Liver (tissue), 9 donors: ENCODE data around the gene CCT6A. TPM values are rescaled to one million over a fixed set of nuclear protein-coding genes. Genes with fewer than 3 reads are reported as not detected.
"Not testable (repeated sequence)": the region's sequence is repeated elsewhere in the genome, so short reads cannot be mapped to it uniquely, and the experiment has no call there.

Source experiments
- DNase-seq: peaks from one replicate; pipeline ENCODE4 v3.0.0-alpha.2; 2017; ENCODE audit warnings: low spot score
- H3K27ac ChIP-seq, 2 donors: one replicate each; pipeline ENCODE4 v1.7.0; 2013; ENCODE audit warnings: inconsistent platforms in 2 of 2, low read length in 2 of 2, control low read depth in 1 of 2, low read depth in 1 of 2, mild to moderate bottlenecking in 1 of 2
- H3K27me3 ChIP-seq, 4 donors: one replicate each; pipeline versions ENCODE4 v1.6.1 to v1.7.0; 2013; ENCODE audit warnings: low read length in 3 of 4, inconsistent platforms in 1 of 4, mild to moderate bottlenecking in 1 of 4, moderate library complexity in 1 of 4; ENCODE audit not compliant: control insufficient read depth in 4 of 4, insufficient read depth in 4 of 4
- H3K36me3 ChIP-seq, 4 donors: one replicate each; pipeline versions ENCODE4 v1.6.1 to v1.7.0; 2013; ENCODE audit warnings: low read length in 3 of 4, mild to moderate bottlenecking in 3 of 4, low read depth in 1 of 4, moderate library complexity in 1 of 4; ENCODE audit not compliant: control insufficient read depth in 4 of 4, insufficient read depth in 3 of 4
- H3K4me1 ChIP-seq, 4 donors: one replicate each; pipeline versions ENCODE4 v1.6.1 to v1.7.0; 2013; ENCODE audit warnings: low read length in 3 of 4, mild to moderate bottlenecking in 3 of 4, moderate library complexity in 1 of 4; ENCODE audit not compliant: control insufficient read depth in 4 of 4, insufficient read depth in 4 of 4
- H3K4me3 ChIP-seq, 3 donors: one replicate each; pipeline versions ENCODE4 v1.6.1 to v1.7.0; 2013; ENCODE audit warnings: low read length in 3 of 3, control low read depth in 1 of 3, low read depth in 1 of 3, mild to moderate bottlenecking in 1 of 3
- H3K9ac ChIP-seq, 2 donors: one replicate each; pipeline ENCODE4 v1.7.0; 2013; ENCODE audit warnings: low read length in 2 of 2, mild to moderate bottlenecking in 2 of 2, moderate library complexity in 2 of 2, control low read depth in 1 of 2, low read depth in 1 of 2
- H3K9me3 ChIP-seq, 4 donors: one replicate each; pipeline versions ENCODE4 v1.6.1 to v1.7.0; 2013; ENCODE audit warnings: low read length in 3 of 4; ENCODE audit not compliant: control insufficient read depth in 4 of 4
- EGR1 ChIP-seq, 2 donors: IDR thresholded peaks; 2 replicates each; pipeline ENCODE4 v1.6.1; 2016 to 2018; ENCODE audit warnings: antibody characterized with exemption in 2 of 2, low read depth in 2 of 2
- FOXA1 ChIP-seq: IDR thresholded peaks from 2 replicates; pipeline ENCODE4 v1.6.1; 2016; ENCODE audit warnings: antibody characterized with exemption
- FOXA2 ChIP-seq: IDR thresholded peaks from 2 replicates; pipeline ENCODE4 v1.6.1; 2016; ENCODE audit warnings: antibody characterized with exemption
- GABPA ChIP-seq, 2 donors: IDR thresholded peaks in 1 of 2; conservative IDR thresholded peaks in 1 of 2; 2 replicates each; pipeline ENCODE4 v1.6.1; 2016; ENCODE audit warnings: antibody characterized with exemption in 2 of 2, mild to moderate bottlenecking in 1 of 2, moderate library complexity in 1 of 2
- HNF4A ChIP-seq, 2 donors: conservative IDR thresholded peaks; 2 replicates each; pipeline ENCODE4 v1.6.1; 2016; ENCODE audit warnings: antibody characterized with exemption in 2 of 2, mild to moderate bottlenecking in 2 of 2
- JUND ChIP-seq, 2 donors: IDR thresholded peaks; 2 replicates each; pipeline ENCODE4 v1.6.1; 2016; ENCODE audit warnings: antibody characterized with exemption in 2 of 2
- NR2F2 ChIP-seq: IDR thresholded peaks from 2 replicates; pipeline ENCODE4 v1.6.1; 2016; ENCODE audit warnings: antibody characterized with exemption
- RAD21 ChIP-seq, 2 donors: IDR thresholded peaks; 2 replicates each; pipeline ENCODE4 v1.6.1; 2016; ENCODE audit warnings: antibody characterized with exemption in 2 of 2, mild to moderate bottlenecking in 2 of 2
- REST ChIP-seq: IDR thresholded peaks from 2 replicates; pipeline ENCODE4 v1.6.1; 2016; ENCODE audit warnings: antibody characterized with exemption, mild to moderate bottlenecking
- RXRA ChIP-seq, 2 donors: IDR thresholded peaks; 2 replicates each; pipeline ENCODE4 v1.6.1; 2017 to 2018; ENCODE audit warnings: antibody characterized with exemption in 2 of 2, mild to moderate bottlenecking in 1 of 2
- SP1 ChIP-seq: IDR thresholded peaks from 2 replicates; pipeline ENCODE4 v1.6.1; 2018; ENCODE audit warnings: antibody characterized with exemption, mild to moderate bottlenecking
- TAF1 ChIP-seq: conservative IDR thresholded peaks from 2 replicates; pipeline ENCODE4 v1.6.1; 2016; ENCODE audit warnings: antibody characterized with exemption, mild to moderate bottlenecking
- YY1 ChIP-seq: IDR thresholded peaks from 2 replicates; pipeline ENCODE4 v1.6.1; 2016; ENCODE audit warnings: antibody characterized with exemption, mild to moderate bottlenecking
- WGBS: extraction: QIAGEN DNeasy Blood & Tissue Kit; methylation state at CpG from one replicate; pipeline ENCODE4 v1.1.7; 2013; 5-methylcytosine and 5-hydroxymethylcytosine counted together
- polyA plus RNA-seq, 2 donors: library from polyadenylated mRNA; stranded (reverse) in 1 of 2; unstranded in 1 of 2; fragments of 200-250 nt in 1 of 2; fragments of >200 nt in 1 of 2; fragmentation: Nextera tagmentation in 1 of 2; extraction: Ambion mirVana in 1 of 2; gene quantifications; one replicate each; pipeline versions ENCODE4 v1.2.1 to v1.2.3, GENCODE V29; 2013 to 2015
- total RNA-seq, 2 donors: library from RNA; depleted of rRNA; stranded (reverse); fragments of >200 nt; gene quantifications; one replicate each; pipeline ENCODE4 v1.2.3, GENCODE V29; 2014
- TF ChIP-seq, protein P1 (sequence below): IDR thresholded peaks from 2 replicates; pipeline ENCODE4 v1.6.1; 2016; ENCODE audit warnings: antibody characterized with exemption
- TF ChIP-seq, protein P2 (sequence below): fragments of 150-350 bp; IDR thresholded peaks from 2 replicates; pipeline ENCODE4 v1.5.1; 2017; ENCODE audit warnings: improper control_type of control experiment, low read depth, low read length; ENCODE audit not compliant: missing input control
- TF ChIP-seq, protein P3 (sequence below): IDR thresholded peaks from 2 replicates; pipeline ENCODE4 v1.6.1; 2016; ENCODE audit warnings: antibody characterized with exemption
- donor health status: healthy.
- donor health status: healthy.
- donor health status: healthy.
- donor health status: healthy.
- donor health status: healthy.

The CCT6A gene
- total and polyA plus RNA-seq, 4 donors: 44.6 to 80.0 (median 49.1) TPM

- Histone ChIP-seq H3K9ac (peak overlapping the region in 1 of 2 donors; percentile 22), H3K4me1 (peaks cover under 1 to 29% (median 22%) of the 10 kb centered on the region in 4 donors), H3K27ac (peak overlapping the region; percentile 54 to 58), H3K36me3 (peaks cover 0 to 6% (median 0%) of the 10 kb centered on the region in 4 donors), H3K4me3 (no peak overlapping the region), H3K9me3 (no peaks in the 10 kb centered on the region), H3K27me3 (no peaks in the 10 kb centered on the region)
- WGBS: 24% methylated on average over 12 of the region's 12 CpGs
- TF ChIP-seq RXRA (IDR thresholded peaks at IDR 0.05): peak; percentile 62 to 86
- TF ChIP-seq, protein P1, sequence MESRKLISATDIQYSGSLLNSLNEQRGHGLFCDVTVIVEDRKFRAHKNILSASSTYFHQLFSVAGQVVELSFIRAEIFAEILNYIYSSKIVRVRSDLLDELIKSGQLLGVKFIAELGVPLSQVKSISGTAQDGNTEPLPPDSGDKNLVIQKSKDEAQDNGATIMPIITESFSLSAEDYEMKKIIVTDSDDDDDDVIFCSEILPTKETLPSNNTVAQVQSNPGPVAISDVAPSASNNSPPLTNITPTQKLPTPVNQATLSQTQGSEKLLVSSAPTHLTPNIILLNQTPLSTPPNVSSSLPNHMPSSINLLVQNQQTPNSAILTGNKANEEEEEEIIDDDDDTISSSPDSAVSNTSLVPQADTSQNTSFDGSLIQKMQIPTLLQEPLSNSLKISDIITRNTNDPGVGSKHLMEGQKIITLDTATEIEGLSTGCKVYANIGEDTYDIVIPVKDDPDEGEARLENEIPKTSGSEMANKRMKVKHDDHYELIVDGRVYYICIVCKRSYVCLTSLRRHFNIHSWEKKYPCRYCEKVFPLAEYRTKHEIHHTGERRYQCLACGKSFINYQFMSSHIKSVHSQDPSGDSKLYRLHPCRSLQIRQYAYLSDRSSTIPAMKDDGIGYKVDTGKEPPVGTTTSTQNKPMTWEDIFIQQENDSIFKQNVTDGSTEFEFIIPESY: no peak
- TF ChIP-seq EGR1 (IDR thresholded peaks at IDR 0.05; ENCODE audit: low read depth in 2 of 2): no peak
- TF ChIP-seq REST: peak; percentile 41
- TF ChIP-seq FOXA2: peak; percentile 83
- TF ChIP-seq YY1: peak; percentile 67
- TF ChIP-seq, protein P2, sequence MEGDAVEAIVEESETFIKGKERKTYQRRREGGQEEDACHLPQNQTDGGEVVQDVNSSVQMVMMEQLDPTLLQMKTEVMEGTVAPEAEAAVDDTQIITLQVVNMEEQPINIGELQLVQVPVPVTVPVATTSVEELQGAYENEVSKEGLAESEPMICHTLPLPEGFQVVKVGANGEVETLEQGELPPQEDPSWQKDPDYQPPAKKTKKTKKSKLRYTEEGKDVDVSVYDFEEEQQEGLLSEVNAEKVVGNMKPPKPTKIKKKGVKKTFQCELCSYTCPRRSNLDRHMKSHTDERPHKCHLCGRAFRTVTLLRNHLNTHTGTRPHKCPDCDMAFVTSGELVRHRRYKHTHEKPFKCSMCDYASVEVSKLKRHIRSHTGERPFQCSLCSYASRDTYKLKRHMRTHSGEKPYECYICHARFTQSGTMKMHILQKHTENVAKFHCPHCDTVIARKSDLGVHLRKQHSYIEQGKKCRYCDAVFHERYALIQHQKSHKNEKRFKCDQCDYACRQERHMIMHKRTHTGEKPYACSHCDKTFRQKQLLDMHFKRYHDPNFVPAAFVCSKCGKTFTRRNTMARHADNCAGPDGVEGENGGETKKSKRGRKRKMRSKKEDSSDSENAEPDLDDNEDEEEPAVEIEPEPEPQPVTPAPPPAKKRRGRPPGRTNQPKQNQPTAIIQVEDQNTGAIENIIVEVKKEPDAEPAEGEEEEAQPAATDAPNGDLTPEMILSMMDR: peak; percentile 67
- TF ChIP-seq TAF1: no peak
- TF ChIP-seq, protein P3, sequence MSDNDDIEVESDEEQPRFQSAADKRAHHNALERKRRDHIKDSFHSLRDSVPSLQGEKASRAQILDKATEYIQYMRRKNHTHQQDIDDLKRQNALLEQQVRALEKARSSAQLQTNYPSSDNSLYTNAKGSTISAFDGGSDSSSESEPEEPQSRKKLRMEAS: no peak
- peak in 1 of 2 donors; percentile 18 for TF ChIP-seq JUND (IDR thresholded peaks at IDR 0.05)
- peak; percentile 62 for TF ChIP-seq FOXA1
- TF ChIP-seq HNF4A (conservative IDR thresholded peaks at IDR 0.05): peak; percentile 48 to 53
- TF ChIP-seq NR2F2: peak; percentile 39
- peak; percentile 68 for TF ChIP-seq SP1
- TF ChIP-seq GABPA (IDR thresholded peaks at IDR 0.05 in 1 of 2, conservative IDR thresholded peaks at IDR 0.05 in 1 of 2): peak in 1 of 2 donors; percentile 13
- peak; percentile 54 to 75 for TF ChIP-seq RAD21 (IDR thresholded peaks at IDR 0.05)
- no peak for DNase-seq
Observed at GRCh38 chr7:56079450-56080185, 28.1 kb downstream of the CCT6A start.

DNA sequence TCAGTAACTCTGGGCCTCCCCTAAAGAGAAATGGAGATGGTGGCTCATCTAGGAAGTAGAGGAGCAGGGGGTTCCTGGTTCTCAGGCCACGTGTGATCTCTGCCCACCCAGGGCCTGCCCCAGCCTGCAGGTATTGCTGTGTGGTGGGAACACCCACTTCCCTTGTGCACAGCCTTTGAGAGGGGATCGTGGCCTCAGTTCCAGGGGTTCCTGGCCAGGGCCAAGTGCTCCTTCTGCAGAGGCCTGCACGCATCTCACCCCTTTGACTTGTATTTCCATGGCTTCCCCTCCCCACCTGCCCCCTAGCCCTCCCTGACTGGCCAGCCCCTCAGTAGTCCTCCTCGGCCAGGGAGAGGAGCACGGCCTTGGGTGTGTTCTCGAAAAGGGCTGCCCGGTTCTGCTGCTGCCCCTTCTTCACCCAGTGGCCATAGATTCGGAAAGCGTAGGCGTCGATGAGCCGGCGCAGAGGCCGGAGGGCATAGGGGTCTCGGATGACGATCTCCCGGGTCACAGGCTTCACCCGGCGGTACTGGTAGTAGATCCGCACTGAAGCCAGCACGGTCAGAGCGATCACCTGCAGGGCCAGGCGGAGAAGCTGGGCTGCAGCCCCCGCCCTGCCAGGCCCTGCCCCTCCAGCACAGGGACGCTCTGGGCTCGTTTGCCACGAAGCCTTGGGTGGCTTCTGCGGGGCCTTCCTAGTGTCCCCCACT, 29.3 kb downstream of the CCT6A start:
- H3K27me3 ChIP-seq, H3K4me3 ChIP-seq, H3K9ac ChIP-seq, H3K9me3 ChIP-seq, DNase-seq, H3K36me3 ChIP-seq, H3K27ac ChIP-seq: not testable (repeated sequence)
- H3K4me1 ChIP-seq: peaks cover 0 to 29% (median 20%) of the 10 kb centered on the region in 4 donors
- WGBS: 96% methylated on average over 28 of the region's 28 CpGs
